SKM-1 treated with dmso at 0.1 percent for 144 hours (cell line): Measurements from ENCODE around the gene PPP2R2C.

Source experiments
- DNase-seq: peaks from one replicate; lab custom pipeline; 2025; ENCODE audit not compliant: unreplicated experiment; lab: John Stamatoyannopoulos, UW

Gene PPP2R2C

DNA sequence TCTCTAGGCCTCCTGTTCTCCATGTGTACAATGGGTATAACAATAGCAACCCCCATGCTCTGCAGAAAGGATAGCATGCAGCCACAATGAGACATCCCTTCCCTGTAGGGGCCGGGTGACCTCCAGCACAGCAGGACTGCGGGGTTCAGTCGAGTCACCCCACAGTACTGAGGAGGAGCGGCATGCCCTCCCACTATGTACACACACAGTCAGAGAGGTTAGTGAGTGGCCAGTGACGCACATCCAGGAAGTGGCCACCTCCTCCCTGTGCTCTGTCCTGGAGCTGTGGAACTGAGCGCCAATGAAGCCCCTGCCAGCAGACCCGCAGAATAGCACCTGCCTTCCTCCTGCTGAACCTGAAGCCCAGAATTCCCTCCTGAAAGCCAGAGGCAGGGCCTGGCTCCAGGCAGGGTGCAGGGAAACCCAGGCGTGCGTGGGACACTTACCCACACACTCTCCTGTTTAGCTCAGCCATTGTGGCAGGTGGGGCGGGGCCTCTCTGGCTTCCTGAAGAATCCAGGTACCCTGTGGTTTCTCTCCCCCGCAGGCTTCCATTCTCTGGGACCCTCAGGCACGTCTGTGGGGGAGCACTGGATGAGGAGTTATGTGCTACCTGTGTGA, 152.8 kb downstream of the PPP2R2C start:
- DNase-seq, result no peak

DNA sequence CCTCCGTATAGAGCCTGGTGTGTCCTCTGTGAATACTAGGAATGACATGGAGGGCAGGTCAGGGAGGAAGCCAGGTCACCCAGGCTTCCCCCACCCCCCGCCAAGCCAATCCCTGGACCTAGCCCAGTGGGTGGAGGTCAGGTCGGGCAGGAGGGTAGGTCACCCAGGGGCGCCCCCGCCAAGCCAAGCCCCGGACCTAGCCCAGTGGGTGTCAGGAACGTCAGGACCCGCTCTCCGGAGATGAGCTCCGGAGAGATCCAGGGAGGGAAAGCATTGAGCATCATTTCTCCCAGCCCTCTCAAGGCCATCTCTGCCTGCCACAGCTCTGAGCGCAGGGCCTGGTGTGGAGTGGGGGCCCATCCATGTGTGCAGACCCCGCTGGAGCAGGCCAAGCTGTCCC, 154.2 kb downstream of the PPP2R2C start:
- no peak for DNase-seq

DNA sequence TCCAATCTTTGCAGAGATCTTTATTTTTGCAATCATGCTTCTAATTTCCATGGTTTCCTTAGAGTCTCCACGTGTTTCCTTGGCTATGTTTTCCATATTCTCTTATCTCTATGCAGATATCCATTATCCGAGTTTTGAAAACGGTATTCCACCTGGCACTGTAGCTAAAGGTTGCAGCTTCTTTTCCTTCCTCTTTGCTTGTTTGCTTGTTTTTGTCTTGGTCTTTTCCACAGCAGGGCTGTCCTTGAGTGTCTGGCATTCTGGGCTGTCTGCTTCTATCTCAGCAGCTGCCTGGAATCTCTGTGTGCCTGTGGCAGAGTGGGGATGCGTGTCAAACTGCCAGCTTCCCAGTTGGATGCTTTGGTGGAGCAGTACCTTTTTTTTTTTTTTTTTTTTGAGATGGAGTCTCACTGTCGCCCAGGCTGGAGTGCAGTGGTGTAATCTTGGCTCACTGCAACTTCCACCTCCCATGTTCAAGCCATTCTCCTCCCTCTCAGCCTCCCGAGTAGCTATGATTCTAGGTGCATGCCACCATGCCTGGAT, 155.9 kb downstream of the PPP2R2C start:
- DNase-seq, result no peak

DNA sequence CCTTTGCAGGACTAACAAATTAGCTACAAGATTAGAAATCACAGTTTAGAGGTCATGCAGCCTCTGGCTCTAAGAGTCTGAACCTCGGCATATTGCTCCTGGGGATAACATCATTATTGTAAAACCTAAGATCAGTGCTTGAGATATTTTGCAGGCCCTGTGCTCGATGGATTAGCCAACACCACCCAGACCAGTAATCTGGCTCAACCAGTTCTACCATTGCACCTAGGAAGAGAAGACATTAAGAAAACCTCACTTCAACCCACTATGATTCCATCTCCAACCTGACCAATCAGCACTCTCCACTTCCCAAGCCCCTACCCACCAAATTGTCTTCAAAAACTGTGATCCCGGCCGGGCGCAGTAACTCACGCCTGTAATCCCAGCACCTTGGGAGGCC, 159.2 kb downstream of the PPP2R2C start:
- DNase-seq, result no peak

DNA sequence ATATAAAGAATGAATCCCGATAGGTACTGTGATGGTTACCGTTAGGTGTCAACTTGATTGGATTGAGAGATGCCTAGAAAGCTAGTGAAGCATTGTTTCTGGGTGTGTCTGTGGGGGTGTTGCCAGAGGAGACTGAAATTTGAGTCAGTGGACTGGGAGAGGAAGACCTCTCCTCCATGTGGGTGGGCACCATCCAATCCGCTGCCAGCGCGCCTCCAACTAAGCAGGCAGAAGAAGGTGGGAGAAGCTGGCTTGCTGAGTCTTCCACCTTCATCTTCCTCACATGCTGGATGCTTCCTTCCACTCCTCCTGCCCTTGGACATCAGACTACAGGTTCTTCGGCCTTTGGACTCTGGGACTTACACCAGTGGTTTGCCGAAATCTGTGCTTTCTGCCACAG, 162.6 kb downstream of the PPP2R2C start:
- no peak for DNase-seq

DNA sequence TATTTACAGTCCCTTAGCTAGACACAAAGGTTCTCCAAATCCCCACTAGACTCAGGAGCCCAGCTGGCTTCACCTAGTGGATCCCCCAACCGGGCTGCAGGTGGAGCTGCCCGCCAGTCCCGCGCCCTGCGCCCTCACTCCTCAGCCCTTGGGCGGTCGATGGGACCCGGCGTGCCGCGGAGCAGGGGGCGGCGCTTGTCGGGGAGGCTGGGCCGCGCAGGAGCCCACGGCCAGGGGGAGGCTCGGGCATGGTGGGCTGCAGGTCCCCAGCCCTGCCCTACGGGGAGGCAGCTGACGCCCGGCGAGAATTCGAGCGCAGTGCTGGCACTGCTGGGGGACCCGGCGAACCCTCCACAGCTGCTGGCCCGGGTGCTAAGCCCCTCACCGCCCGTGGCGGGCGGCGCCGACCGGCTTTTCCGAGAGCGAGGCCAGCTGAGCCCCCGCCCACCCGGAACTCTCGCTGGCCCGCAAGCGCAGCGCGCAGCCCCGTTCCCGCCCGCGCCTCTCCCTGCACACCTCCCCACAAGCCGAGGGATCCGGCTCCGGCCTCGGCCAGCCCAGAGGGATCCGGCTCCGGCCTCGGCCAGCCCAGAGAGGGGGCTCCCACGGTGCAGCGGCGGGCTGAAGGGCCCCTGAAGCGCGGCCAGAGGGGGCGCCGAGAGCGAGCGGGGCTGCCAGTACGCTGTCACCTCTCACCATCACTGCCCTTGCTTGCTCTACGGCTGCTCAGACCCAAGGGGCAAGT, 163.3 kb downstream of the PPP2R2C start:
- DNase-seq, result no peak

DNA sequence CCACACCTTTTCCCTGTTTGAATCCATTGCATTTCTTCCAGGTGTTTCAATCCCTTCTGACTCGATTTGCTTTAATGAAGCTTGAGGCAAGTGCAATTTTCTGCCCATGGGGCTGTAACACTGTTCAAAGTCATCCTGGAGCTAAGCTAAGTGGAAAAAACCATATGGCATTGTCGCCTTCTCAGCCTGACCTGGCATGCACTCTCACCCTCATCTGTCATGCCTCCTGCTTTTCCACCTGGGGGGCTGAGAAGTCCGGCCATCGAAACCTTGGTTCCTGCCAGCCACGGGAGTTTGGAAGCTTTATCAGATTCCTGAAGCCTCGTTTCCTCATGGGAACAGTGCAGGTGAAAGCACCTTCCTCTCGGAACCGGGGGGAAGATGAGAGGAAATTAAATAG, 164.5 kb downstream of the PPP2R2C start:
- no peak for DNase-seq

DNA sequence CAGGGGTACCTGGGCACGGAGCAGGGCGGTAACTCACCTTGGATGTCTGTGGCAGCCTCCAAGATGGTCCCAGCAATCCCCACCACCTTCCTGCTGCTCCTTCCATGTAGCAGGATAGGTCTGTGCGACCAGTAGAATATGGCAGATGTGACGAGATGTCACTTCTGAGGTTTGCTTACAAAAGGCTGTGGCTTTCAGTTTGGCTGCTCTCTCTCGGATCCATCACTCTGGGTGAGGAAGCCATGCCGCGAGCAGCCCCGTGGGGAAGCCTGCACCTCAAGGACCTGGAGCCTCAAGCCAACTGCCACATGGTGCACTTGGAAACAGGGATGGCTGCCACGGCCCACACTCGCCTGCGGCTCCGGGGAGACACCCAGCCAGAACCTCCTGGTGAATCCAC, 165.2 kb downstream of the PPP2R2C start:
- no peak for DNase-seq

DNA sequence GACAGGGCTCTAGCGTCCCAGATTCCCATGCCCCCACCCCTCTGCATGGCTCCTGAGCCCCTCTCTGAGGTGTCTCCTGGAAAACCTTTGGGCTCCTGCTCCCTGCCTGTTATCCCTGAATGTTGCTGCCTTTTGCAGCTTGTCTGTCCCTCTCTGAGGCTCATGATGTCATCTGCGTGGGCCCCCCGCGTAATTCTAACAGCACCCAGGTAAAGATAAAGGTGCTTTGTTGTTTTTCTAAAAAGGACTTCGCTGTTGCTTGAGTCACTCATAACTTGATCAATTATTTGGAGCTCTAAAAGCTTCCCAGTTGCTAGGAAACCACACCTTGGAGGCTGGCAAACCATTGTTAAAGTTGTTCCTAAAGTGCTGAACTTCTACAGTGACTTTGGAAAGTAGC, 166.1 kb downstream of the PPP2R2C start:
- no peak for DNase-seq

DNA sequence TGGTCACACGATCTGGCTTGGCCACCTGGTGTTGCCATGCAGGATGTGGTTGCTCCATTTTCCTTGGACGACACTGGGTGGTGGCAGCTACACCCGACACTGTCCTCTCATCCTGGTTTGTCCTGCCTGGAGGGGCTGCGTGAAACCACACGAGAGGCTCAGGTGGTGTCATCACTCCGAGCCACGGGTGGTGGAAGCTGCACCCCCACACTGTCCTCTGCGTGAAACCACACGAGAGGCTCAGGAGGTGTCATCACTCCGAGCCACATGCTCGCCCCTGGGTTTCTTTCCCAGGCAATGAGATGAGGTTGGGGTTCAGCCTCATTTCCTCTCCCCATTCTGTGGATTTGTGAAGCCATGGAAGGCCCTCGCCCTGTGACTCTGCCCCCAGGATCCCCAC, 168.5 kb downstream of the PPP2R2C start:
- no peak for DNase-seq

DNA sequence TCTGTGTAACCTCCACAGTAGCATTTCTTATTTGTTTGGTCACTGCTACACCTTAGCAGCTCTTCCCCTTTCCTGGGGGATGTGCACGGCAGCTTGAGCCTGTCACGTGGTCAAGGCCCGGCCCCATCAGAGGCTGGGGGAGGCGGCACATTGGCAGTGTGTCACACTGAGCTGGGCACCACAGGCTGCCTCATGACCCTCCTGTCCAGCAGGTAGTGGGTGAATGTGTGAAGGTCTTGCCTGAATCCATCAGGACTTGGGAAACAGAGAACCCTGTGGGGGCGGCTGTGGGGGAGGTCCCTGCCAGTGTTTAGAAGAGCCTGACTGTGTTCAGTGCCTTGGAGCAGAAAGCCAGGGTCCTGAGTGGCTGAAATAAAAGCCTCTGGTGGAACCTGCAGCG, 169.5 kb downstream of the PPP2R2C start:
- DNase-seq, result no peak

DNA sequence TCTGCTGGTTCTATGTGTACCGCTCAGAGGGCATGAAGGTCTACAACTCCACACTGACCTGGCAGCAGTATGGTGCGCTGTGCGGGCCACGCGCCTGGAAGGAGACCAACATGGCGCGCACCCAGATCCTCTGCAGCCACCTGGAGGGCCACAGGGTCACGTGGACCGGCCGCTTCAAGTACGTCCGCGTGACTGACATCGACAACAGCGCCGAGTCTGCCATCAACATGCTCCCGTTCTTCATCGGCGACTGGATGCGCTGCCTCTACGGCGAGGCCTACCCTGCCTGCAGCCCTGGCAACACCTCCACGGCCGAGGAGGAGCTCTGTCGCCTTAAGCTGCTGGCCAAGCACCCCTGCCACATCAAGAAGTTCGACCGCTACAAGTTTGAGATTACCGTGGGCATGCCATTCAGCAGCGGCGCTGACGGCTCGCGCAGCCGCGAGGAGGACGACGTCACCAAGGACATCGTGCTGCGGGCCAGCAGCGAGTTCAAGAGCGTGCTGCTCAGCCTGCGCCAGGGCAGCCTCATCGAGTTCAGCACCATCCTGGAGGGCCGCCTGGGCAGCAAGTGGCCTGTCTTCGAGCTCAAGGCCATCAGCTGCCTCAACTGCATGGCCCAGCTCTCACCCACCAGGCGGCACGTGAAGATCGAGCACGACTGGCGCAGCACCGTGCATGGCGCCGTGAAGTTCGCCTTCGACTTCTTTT, 170.5 kb downstream of the PPP2R2C start:
- no peak for DNase-seq

DNA sequence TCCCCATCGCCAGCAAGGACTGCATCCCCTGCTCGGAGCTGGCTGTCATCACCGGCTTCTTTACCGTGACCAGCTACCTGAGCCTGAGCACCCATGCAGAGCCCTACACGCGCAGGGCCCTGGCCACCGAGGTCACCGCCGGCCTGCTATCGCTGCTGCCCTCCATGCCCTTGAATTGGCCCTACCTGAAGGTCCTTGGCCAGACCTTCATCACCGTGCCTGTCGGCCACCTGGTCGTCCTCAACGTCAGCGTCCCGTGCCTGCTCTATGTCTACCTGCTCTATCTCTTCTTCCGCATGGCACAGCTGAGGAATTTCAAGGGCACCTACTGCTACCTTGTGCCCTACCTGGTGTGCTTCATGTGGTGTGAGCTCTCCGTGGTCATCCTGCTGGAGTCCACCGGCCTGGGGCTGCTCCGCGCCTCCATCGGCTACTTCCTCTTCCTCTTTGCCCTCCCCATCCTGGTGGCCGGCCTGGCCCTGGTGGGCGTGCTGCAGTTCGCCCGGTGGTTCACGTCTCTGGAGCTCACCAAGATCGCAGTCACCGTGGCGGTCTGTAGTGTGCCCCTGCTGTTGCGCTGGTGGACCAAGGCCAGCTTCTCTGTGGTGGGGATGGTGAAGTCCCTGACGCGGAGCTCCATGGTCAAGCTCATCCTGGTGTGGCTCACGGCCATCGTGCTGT, 171.2 kb downstream of the PPP2R2C start:
- no peak for DNase-seq

DNA sequence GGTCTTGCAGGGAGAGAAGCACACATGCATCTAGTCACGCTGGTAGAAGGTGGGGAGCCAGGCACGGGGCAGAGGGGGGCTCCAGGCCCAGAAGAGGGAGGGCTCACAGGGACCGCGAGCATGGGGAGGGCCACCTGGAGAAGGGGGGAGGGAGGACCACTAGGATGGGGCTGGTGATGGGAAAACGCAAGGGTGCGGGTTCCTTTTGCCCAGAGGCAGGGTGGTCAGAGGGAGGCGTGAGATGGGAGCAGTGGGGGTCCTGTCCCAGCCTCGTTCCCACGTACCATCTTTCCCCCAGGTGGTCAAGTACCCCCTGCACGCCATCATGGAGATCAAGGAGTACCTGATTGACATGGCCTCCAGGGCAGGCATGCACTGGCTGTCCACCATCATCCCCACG, 172.1 kb downstream of the PPP2R2C start:
- DNase-seq, result no peak

DNA sequence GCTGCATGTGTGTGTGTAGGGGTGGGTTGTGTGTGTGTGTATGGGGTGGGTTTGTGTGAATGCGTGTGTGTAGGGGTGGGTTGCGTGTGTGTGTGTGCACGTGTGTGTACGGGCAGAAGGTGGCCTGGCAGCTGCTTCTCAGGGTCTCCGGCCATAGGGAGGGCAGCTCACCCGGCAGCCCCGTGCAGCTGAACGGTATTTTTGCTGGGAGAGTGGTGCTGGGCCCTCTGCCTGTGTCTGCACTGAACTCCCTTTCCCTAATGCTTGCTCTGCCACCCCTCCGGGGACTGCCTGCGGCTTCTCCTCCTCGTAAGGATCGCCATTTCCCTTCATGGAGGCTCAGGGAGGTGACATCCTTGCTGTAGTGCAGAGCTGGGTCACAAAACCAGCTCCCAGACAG, 172.5 kb downstream of the PPP2R2C start:
- DNase-seq, result no peak

DNA sequence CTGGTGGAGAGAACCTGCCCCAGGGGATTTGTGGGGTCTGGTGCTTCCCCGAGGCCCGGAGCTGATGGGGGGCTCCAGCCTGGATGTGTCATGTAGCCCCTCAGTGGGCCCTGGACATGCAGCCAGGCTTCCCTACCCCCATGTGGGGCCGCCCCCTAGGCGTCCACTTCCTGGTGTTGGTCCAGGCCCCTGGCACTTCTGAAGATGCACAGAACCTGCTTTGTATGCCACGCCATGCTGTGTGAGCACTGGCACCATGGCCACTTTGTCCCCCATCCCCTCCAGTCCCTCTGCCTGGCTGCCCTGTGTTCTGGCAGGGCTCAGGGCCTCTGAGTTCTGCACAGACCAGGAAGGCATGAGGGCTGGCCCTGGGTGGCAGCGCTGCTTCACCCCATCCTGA, 173.6 kb downstream of the PPP2R2C start:
- DNase-seq, result no peak

DNA sequence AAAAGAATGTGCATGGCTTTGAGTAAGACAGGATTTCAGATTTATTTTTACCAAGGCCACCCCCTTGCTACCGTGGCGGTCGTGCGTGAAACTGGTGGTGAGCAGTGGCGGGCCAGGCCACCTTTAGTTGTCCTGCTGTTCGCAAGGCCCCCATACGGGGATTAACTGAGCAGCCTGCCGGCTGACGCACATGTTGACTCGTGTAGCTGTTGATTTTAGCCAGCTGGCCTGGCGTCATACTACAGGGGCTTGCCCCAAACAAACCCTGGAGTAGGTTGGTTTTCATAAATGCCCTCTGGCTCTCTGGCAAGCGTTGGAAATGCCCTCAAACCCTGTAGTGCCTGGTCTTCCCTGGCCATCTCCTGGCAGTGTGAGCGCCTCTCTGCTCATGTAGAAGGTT, 174.4 kb downstream of the PPP2R2C start:
- DNase-seq, result no peak

DNA sequence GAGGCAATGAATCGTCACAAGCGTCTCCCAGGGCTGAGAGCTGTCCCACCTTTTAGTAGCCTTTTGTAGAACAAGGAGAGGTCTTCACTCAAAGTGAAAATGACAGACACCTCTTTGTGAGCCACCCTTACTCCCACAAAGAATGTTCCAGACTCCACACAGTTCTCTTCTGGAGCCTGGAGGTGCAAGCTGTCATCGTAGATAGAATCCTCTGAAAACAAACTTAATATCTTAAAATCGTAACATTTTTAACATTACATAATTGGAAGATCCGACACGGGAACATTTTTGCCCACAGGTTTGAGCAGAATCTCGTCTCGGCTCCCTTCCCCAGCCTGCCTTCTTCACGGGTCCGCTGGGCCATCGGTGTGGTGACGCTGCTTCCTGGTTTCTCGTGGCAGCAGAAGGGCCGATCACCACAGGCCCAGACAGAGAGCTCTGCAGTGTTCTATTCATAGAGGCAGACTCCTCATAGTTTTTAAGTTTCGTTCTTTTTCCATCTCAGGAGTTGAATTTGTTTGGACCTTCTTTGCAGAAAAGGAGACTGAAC, 175.1 kb downstream of the PPP2R2C start:
- DNase-seq, result no peak

DNA sequence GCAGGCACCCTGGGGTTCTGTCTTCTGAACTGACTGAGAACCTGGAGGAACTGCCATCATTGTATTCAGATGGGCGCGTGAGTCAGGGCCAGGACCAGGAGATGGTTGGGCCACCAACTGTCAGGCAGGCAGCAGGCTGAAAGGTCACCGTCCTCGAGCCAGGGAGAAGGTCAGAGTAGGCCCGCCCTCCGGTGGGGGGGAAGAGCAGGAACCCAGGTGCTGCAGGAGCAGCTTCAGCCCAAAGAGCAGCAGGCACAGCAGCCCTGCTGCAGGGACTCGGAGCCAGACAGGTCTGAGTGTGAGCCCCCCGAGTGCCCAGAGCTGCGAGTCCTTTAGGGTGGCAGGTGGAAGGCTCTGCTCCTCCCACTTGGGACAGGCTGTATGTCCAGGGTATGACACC, 176.4 kb downstream of the PPP2R2C start:
- no peak for DNase-seq

DNA sequence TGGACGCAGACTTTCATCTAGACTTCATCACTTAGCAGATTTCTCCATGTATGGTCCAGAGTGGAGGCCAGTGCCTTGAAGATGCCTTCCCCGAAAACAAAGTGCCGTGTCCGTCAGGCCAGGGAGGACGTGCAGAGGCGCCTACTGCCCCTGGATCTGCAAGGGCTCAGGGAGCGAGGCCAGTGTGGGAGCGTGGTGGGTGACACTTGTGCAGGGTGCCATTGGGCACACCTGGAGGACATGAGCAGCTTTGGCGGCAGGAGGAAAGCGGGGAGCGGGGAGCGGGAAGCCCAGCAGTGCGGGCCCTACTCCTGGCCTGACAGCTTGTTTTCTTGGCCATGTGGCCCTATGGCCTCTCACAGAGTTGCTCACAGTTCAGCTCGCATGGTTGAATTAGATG, 176.9 kb downstream of the PPP2R2C start:
- DNase-seq, result no peak

DNA sequence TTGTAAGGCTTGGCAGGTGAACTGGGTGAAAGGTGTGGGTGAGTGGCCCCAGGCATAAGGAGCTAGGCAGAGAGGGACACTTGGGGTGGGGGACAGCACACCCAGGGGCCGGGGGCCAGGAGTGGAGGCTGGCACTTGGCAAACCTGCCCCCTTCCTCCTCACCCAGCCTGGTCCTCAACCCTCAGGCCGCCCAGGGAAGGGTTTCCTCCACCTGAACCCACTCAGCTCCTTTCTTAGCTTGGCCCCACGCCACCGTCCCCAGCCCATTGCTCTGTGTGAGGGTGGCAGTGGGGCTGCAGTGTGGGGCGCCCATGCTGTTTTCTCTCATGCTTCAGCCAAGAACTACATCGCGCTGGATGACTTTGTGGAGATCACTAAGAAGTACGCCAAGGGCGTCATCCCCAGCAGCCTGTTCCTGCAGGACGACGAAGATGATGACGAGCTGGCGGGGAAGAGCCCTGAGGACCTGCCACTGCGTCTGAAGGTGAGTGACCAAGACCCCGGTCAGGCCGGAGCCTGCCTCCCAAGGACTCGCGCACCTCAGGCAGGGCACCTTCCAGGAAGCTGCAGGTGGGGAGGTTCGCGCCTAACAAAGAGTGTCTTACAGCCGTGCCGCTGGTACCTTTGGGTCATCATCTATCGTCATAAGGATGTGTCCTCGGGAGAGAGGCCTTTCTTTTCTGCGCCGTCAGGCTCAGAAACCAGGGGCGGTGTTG, 177.6 kb downstream of the PPP2R2C start:
- no peak for DNase-seq
